Measurements from ENCODE around the gene NKG7. TPM values are rescaled to one million over a fixed set of nuclear protein-coding genes. Genes with fewer than 3 reads are reported as not detected.

NKG7 gene
- total RNA-seq, 1 experiment from 2014 or later: not detected

Other genes starting within 250 kb of the NKG7 start
- not detected in 2 replicates for gene SIGLEC9, start 247.7 kb downstream of the NKG7 start, total RNA-seq (2014; rRNA removed; shearing (Covaris generic))
- not detected in 2 replicates for gene SIGLEC7, start 230.4 kb downstream of the NKG7 start, total RNA-seq (2014; rRNA removed; shearing (Covaris generic))
- not detected in 2 replicates for gene CD33, start 147.6 kb downstream of the NKG7 start, total RNA-seq (2014; rRNA removed; shearing (Covaris generic))
- gene SIGLECL1, start 121.6 kb downstream of the NKG7 start, total RNA-seq (2014; rRNA removed; shearing (Covaris generic)): not detected in 2 replicates
- gene IGLON5, start 61.0 kb downstream of the NKG7 start, total RNA-seq (2014; rRNA removed; shearing (Covaris generic)): not detected in 2 replicates
- gene VSIG10L, start 30.5 kb downstream of the NKG7 start, total RNA-seq (2014; rRNA removed; shearing (Covaris generic)): 35.1 and 42.6 TPM in 2 replicates
- 375 and 384 TPM in 2 replicates for gene ETFB, start 6.3 kb downstream of the NKG7 start, total RNA-seq (2014; rRNA removed; shearing (Covaris generic))
- gene CLDND2, start 3.7 kb downstream of the NKG7 start, total RNA-seq (2014; rRNA removed; shearing (Covaris generic)): 0.81 and 1.8 TPM in 2 replicates
- gene LIM2, start 15.3 kb upstream of the NKG7 start, total RNA-seq (2014; rRNA removed; shearing (Covaris generic)): not detected in 2 replicates
- not detected in 2 replicates for gene C19orf84, start 17.9 kb upstream of the NKG7 start, total RNA-seq (2014; rRNA removed; shearing (Covaris generic))
- gene SIGLEC10, start 45.0 kb upstream of the NKG7 start, total RNA-seq (2014; rRNA removed; shearing (Covaris generic)): not detected in 2 replicates
- gene SIGLEC8, start 85.8 kb upstream of the NKG7 start, total RNA-seq (2014; rRNA removed; shearing (Covaris generic)): not detected in 2 replicates
- gene CEACAM18, start 105.9 kb upstream of the NKG7 start, total RNA-seq (2014; rRNA removed; shearing (Covaris generic)): not detected in 2 replicates
- not detected in 2 replicates for gene SIGLEC12, start 129.1 kb upstream of the NKG7 start, total RNA-seq (2014; rRNA removed; shearing (Covaris generic))
- not detected in 2 replicates for gene SIGLEC6, start 159.0 kb upstream of the NKG7 start, total RNA-seq (2014; rRNA removed; shearing (Covaris generic))
- gene ZNF175, start 198.6 kb upstream of the NKG7 start, total RNA-seq (2014; rRNA removed; shearing (Covaris generic)): 1.1 and 1.8 TPM in 2 replicates